NB4 (cell line): ENCODE measurements around the gene ENDOU.

ENCODE experiments used
- DNase-seq: peaks from one replicate; pipeline ENCODE4 v3.0.0; 2010; ENCODE audit warnings: low read depth
- H3K4me3 ChIP-seq: one replicate; pipeline ENCODE4 v1.5.1; 2011; ENCODE audit warnings: mild to moderate bottlenecking, low read depth, low read length, moderate library complexity
- MAX ChIP-seq: IDR thresholded peaks from 2 replicates; pipeline ENCODE4 v1.6.1; 2011; ENCODE audit warnings: low read depth, low read length
- MYC ChIP-seq: IDR thresholded peaks from 2 replicates; pipeline ENCODE4 v1.6.1; 2011; ENCODE audit warnings: low read depth, low read length
- POLR2A ChIP-seq: IDR thresholded peaks from 2 replicates; pipeline ENCODE4 v1.6.1; 2011; ENCODE audit warnings: mild to moderate bottlenecking; ENCODE audit not compliant: insufficient read length; ENCODE audit errors: extremely low read depth
- TF ChIP-seq, protein P1 (sequence below): IDR thresholded peaks from one replicate; pipeline ENCODE4 v1.5.1; 2012; ENCODE audit warnings: low read depth, low read length

Gene ENDOU

GRCh38 chr12:47748899-47749298 is 23.6 kb upstream of the ENDOU start:
- no peak overlapping the region for H3K4me3 ChIP-seq
- TF ChIP-seq MAX = no peak
- no peak for TF ChIP-seq POLR2A
- TF ChIP-seq, protein P1, sequence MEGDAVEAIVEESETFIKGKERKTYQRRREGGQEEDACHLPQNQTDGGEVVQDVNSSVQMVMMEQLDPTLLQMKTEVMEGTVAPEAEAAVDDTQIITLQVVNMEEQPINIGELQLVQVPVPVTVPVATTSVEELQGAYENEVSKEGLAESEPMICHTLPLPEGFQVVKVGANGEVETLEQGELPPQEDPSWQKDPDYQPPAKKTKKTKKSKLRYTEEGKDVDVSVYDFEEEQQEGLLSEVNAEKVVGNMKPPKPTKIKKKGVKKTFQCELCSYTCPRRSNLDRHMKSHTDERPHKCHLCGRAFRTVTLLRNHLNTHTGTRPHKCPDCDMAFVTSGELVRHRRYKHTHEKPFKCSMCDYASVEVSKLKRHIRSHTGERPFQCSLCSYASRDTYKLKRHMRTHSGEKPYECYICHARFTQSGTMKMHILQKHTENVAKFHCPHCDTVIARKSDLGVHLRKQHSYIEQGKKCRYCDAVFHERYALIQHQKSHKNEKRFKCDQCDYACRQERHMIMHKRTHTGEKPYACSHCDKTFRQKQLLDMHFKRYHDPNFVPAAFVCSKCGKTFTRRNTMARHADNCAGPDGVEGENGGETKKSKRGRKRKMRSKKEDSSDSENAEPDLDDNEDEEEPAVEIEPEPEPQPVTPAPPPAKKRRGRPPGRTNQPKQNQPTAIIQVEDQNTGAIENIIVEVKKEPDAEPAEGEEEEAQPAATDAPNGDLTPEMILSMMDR = no peak
- no peak for TF ChIP-seq MYC
- DNase-seq = no peak

DNA sequence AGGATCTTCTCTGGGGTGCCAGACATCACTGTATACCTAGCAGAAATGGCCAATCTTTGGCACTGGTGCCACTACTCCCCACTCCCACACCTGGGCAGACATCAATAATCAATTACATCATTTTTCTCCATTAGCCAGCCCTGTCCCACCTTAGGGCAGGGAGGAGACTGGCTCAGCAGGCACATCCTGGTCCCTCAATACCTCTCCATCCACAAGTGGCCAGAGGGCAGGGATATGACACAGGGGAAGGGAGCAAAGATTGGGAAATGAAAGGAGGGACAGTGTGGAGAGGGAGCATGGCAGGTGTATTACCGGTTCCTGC is 23.2 kb upstream of the ENDOU start:
- TF ChIP-seq, protein P1 = no peak
- no peak for TF ChIP-seq POLR2A
- TF ChIP-seq MYC = no peak
- no peak overlapping the region for H3K4me3 ChIP-seq
- DNase-seq = no peak

DNA sequence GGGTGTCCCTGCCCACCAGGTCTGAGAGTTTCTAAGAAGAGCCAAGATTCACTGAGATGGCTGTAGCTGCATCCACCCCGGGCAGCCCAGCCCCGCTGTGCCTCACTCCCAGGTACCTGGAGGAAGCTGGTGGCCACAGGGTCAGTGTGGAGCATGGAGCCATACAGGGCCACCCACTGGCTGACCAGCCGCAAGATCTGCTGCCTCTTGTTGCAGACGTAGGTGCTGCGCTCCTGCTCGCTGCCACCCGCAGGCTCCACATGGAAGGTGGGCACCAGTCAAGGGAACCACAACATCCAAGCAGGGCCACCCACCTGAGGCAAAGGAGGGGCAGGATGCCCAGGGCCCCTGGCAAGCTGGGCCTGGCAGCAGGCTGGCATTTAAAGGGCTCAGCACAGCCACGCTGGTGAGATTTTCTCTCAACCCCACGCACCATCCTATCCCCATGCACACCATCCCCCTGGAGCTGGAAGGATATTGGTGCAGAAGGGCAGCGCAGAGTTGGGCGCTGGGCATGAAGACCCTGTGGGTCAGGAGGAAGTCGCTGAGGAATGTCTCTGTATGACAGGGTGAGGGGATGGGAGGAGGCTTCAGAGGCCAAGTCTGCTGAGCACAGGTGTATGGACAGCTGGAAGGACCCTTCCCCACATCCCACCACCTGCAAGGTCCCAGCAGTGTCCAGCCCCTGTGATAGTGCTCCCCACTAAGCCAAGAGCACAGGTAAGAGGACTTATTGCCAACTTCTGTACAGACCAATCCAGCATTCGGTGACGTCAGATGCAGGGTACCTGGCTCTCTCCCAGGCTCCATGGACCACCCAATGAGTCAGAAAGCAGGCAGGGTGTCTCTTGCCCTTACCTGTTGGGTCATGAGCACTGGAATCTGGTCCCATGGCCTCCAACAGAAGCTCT is 22.6 kb upstream of the ENDOU start:
- no peak for DNase-seq
- TF ChIP-seq, protein P1 = no peak
- TF ChIP-seq MAX (no peak), MYC (no peak), POLR2A (no peak)
- no peak overlapping the region for H3K4me3 ChIP-seq

GRCh38 chr12:47747126-47747525 is 21.8 kb upstream of the ENDOU start:
- H3K4me3 ChIP-seq = no peak overlapping the region
- DNase-seq = no peak
- TF ChIP-seq, protein P1 = no peak
- TF ChIP-seq MAX = no peak
- no peak for TF ChIP-seq MYC
- no peak for TF ChIP-seq POLR2A

DNA sequence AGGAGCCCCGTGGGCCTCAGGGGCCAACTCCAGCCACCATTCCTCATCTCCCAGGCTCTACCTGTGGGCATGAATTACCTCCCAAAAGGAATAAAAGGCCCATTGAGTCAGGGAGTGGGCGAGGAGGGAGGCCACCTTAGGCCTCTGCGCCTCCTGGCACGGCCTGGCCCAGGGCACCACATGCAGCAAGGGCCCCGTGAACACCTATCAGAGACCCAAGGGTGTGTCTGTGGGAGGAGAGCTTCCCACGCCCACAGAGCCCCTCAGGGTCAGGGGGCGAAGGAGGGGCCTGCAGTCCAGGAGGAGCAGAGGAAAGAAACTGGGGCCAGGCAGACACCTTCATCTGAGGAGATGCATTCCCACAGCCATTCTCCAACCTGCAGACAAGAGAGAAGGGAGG is 21.2 kb upstream of the ENDOU start:
- TF ChIP-seq, protein P1 = no peak
- TF ChIP-seq MYC (no peak), MAX (no peak), POLR2A (no peak)
- H3K4me3 ChIP-seq = no peak overlapping the region
- DNase-seq = no peak

- DNase-seq = no peak
- H3K4me3 ChIP-seq = no peak overlapping the region
- no peak for TF ChIP-seq MYC
- TF ChIP-seq MAX = no peak
- TF ChIP-seq, protein P1 = no peak
- no peak for TF ChIP-seq POLR2A
Observed at GRCh38 chr12:47746073-47746472, 20.8 kb upstream of the ENDOU start.
